NCI-H510A treated with DMSO at 0.1 percent for 48 hours (cell line): ENCODE results near the gene IQGAP3.
"Not testable (repeated sequence)": the region's sequence is repeated elsewhere in the genome, so short reads cannot be mapped to it uniquely, and the experiment has no call there.

Experiments used
- DNase-seq: peaks from one replicate; lab custom pipeline; 2025; lab: John Stamatoyannopoulos, UW

Gene IQGAP3

GRCh38 chr1:156566436-156566835 lies 5.9 kb downstream of the IQGAP3 start:
- no peak for DNase-seq

- DNase-seq: no peak
Observed at GRCh38 chr1:156565519-156565918, 6.8 kb downstream of the IQGAP3 start.

- DNase-seq: no peak
Observed at GRCh38 chr1:156560585-156561163, 11.7 kb downstream of the IQGAP3 start.

- no peak for DNase-seq
Observed at GRCh38 chr1:156559797-156560385, 12.5 kb downstream of the IQGAP3 start.

- DNase-seq: no peak
Observed at GRCh38 chr1:156559086-156559796, 13.1 kb downstream of the IQGAP3 start.

GRCh38 chr1:156556354-156556753 lies 16.0 kb downstream of the IQGAP3 start:
- DNase-seq: peak; percentile 51

- DNase-seq: no peak
Observed at GRCh38 chr1:156555715-156556114, 16.6 kb downstream of the IQGAP3 start.

GRCh38 chr1:156554971-156555370 lies 17.4 kb downstream of the IQGAP3 start:
- DNase-seq: no peak

- DNase-seq: no peak
Observed at GRCh38 chr1:156553860-156554485, 18.4 kb downstream of the IQGAP3 start.

- DNase-seq: not testable (repeated sequence)
Observed at GRCh38 chr1:156552937-156553336, 19.4 kb downstream of the IQGAP3 start.

- DNase-seq: no peak
Observed at GRCh38 chr1:156552518-156552917, 19.8 kb downstream of the IQGAP3 start.

- no peak for DNase-seq
Observed at GRCh38 chr1:156551869-156552268, 20.5 kb downstream of the IQGAP3 start.

GRCh38 chr1:156551066-156551643 lies 21.2 kb downstream of the IQGAP3 start:
- no peak for DNase-seq

- no peak for DNase-seq
Observed at GRCh38 chr1:156550346-156550745, 22.0 kb downstream of the IQGAP3 start.

- DNase-seq: no peak
Observed at GRCh38 chr1:156549831-156550230, 22.5 kb downstream of the IQGAP3 start.

GRCh38 chr1:156549390-156549789 lies 23.0 kb downstream of the IQGAP3 start:
- no peak for DNase-seq

GRCh38 chr1:156547982-156548381 lies 24.4 kb downstream of the IQGAP3 start:
- no peak for DNase-seq

GRCh38 chr1:156547434-156547833 lies 24.9 kb downstream of the IQGAP3 start:
- no peak for DNase-seq

GRCh38 chr1:156546267-156546666 lies 26.1 kb downstream of the IQGAP3 start:
- no peak for DNase-seq

- DNase-seq: no peak
Observed at GRCh38 chr1:156544592-156545102, 27.7 kb downstream of the IQGAP3 start.

- DNase-seq: no peak
Observed at GRCh38 chr1:156543066-156543465, 29.3 kb downstream of the IQGAP3 start.

- no peak for DNase-seq
Observed at GRCh38 chr1:156540955-156541354, 31.4 kb downstream of the IQGAP3 start.
